WI38 (cell line): ENCODE data around the gene CCKAR.

ENCODE experiments used
- H3K4me3 ChIP-seq: 2 replicates; pipeline ENCODE4 v1.5.1; 2011; ENCODE audit warnings: low read depth, mild to moderate bottlenecking, control low read depth, low read length
- TF ChIP-seq, protein P1 (sequence below): IDR thresholded peaks from 2 replicates; pipeline ENCODE4 v1.5.1; 2012; ENCODE audit warnings: low read depth, mild to moderate bottlenecking, control low read depth, low read length

The CCKAR gene

DNA sequence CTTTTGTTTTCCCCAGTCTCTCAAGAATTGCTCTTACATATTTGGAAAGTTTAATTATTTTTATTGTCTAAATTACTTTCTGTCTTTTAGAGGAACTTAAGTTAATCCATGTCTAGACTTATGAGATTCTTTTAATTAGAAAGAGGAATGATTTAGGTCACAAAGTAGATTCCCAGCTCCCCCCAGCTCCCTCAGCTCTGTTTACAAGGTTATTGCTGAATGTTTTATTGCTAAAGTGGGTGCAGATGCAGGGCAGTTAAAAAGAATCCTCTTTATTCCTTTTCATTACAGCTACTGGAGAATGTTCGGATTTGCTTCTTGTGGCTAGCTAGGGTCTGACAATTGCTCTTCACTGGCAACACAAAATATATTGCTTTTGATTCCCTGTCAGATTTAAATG lies 33.7 kb upstream of the CCKAR start:
- TF ChIP-seq, protein P1, sequence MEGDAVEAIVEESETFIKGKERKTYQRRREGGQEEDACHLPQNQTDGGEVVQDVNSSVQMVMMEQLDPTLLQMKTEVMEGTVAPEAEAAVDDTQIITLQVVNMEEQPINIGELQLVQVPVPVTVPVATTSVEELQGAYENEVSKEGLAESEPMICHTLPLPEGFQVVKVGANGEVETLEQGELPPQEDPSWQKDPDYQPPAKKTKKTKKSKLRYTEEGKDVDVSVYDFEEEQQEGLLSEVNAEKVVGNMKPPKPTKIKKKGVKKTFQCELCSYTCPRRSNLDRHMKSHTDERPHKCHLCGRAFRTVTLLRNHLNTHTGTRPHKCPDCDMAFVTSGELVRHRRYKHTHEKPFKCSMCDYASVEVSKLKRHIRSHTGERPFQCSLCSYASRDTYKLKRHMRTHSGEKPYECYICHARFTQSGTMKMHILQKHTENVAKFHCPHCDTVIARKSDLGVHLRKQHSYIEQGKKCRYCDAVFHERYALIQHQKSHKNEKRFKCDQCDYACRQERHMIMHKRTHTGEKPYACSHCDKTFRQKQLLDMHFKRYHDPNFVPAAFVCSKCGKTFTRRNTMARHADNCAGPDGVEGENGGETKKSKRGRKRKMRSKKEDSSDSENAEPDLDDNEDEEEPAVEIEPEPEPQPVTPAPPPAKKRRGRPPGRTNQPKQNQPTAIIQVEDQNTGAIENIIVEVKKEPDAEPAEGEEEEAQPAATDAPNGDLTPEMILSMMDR: no peak
- H3K4me3 ChIP-seq: no peak overlapping the region

DNA sequence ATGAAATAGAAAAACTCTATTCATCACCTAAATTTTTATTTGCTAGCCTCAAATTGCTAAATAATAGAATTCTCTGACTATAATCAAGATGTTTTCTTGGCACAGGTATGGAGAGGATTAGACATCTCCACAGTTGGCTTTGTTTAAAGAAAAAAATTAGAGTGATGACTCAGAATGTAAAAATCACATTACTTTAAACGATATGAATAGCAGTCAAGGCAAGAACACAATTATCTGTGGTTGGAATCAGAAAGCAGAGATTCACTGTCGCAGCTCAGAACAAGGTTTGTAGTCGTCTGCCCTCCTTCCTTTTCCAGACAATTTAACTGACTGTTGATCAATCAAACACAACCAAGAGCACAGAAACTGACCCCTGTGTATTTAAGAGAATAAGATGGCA lies 32.2 kb upstream of the CCKAR start:
- H3K4me3 ChIP-seq: no peak overlapping the region
- TF ChIP-seq, protein P1: no peak

DNA sequence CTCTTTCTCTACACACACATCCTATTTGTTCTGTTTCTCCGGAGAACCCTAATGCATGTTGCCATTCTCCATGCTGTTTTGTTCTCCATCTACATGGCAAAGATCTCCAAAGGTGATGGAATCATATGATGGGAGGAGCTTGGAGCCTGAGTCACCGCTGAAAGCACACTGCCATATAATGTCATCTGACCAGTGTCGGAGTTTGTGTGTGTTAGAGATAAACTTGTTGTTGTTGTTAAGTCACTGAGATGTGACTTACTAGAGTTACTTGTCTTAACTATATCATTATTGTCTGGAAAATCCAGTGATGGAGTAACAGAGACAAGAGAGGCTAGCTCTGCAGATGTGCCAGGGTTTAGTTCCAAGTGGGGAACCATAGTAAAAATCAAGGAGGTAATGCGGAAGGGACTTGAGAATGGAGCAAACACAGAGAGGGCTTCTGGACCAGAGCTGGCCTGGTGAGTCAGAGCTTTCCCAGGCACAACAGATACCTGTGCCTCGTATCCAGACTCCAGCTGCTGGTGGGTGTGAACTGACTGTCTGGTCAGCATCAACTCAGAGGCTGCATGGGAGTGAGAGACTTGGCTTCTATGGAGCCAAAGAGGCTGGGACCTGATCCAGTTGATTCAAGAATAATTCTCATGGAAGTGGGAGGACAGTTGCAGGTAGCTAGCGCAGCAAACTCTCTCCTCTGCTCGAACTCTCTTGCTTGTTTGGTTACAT lies 30.6 kb upstream of the CCKAR start:
- TF ChIP-seq, protein P1: no peak
- no peak overlapping the region for H3K4me3 ChIP-seq

DNA sequence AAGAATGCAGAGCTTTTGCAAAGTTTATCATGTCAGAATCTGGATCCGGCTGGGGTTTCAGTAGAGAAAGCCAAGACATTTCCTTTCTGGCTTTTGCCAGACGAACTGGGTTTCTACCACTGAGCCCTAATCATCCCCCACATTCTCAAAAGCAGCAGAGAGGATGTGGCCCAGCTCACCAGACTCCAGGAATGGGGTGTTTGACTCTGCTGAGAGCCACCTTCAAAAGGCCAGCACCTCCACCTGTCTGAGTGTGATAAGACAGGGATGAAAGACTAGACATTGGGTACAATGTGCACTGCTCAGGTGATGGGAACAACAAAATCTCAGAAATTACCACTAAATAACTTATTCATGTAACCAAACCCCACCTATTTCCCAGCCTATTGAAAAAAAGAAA lies 25.7 kb upstream of the CCKAR start:
- TF ChIP-seq, protein P1: no peak
- H3K4me3 ChIP-seq: no peak overlapping the region

GRCh38 chr4:26510334-26510964 lies 20.2 kb upstream of the CCKAR start:
- TF ChIP-seq, protein P1: no peak
- H3K4me3 ChIP-seq: no peak overlapping the region

GRCh38 chr4:26509681-26510333 lies 19.5 kb upstream of the CCKAR start:
- no peak overlapping the region for H3K4me3 ChIP-seq
- TF ChIP-seq, protein P1: no peak

GRCh38 chr4:26507286-26507685 lies 17.0 kb upstream of the CCKAR start:
- TF ChIP-seq, protein P1: no peak
- no peak overlapping the region for H3K4me3 ChIP-seq
